Measurements from ENCODE around the gene TGIF2.

Gene TGIF2

GRCh38 chr20:36569847-36570429 is 3.5 kb upstream of the TGIF2 start:
- TF ChIP-seq CTCF (IDR thresholded peaks at IDR 0.05) = no peak

- TF ChIP-seq CTCF (IDR thresholded peaks at IDR 0.05) = no peak
Measured at GRCh38 chr20:36571564-36572504, 1.6 kb upstream of the TGIF2 start.

DNA sequence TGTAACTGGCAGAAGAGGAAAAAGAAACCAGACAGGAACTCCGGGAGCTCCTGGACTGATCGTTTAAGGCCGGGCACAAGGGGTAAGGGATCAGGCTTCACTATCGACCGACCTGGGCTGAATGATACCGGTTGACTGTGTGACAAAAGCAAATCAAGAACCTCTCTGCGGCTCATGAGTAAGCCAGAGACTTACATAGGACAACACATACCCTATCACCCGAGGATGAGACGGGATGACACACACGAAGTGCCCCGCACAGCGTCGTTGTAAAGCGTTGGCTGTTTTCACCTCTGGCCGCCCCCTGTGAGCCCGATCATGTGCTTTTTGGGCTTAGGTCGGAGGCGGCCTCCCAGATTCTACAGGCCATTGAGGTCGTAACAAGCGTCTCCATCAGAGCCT is 695 bp upstream of the TGIF2 start:
- TF ChIP-seq CTCF (IDR thresholded peaks at IDR 0.05) = no peak

GRCh38 chr20:36573798-36574365 is 485 bp downstream of the TGIF2 start:
- TF ChIP-seq CTCF (IDR thresholded peaks at IDR 0.05) = no peak

- TF ChIP-seq CTCF (IDR thresholded peaks at IDR 0.05) = no peak
Measured at GRCh38 chr20:36574366-36575135, 1.2 kb downstream of the TGIF2 start.

- TF ChIP-seq CTCF (IDR thresholded peaks at IDR 0.05) = no peak
Measured at GRCh38 chr20:36576081-36576445, 2.7 kb downstream of the TGIF2 start.

- no peak for TF ChIP-seq CTCF (IDR thresholded peaks at IDR 0.05)
Measured at GRCh38 chr20:36578356-36579041, 5.1 kb downstream of the TGIF2 start.
